Measurements from ENCODE around the gene GTF2IRD2. TPM values are rescaled to one million over a fixed set of nuclear protein-coding genes. Genes with fewer than 3 reads are reported as not detected.
"Not testable (repeated sequence)": the region's sequence is repeated elsewhere in the genome, so short reads cannot be mapped to it uniquely, and the experiment has no call there.

Gene GTF2IRD2
- total and polyA plus RNA-seq, 10 of the 15 experiments (the other 5 are each of a cell fraction or from before 2014, with no cell fraction given) = 2.9 to 16.6 (median 5.8) TPM

- H3K4me1 ChIP-seq (ENCODE audit: control insufficient read depth, insufficient read depth, low read length); ATAC-seq; H3K9me3 ChIP-seq (replicated peaks; ENCODE audit: control insufficient read depth, insufficient read depth, low read length); CTCF ChIA-PET; in situ Hi-C loops (cut with MboI); FAIRE-seq; RAD21 ChIA-PET (ENCODE audit: unreplicated experiment); H3K9ac ChIP-seq (ENCODE audit: control insufficient read depth, insufficient read depth, low read length); BruUV-seq (replicated peaks); H3K4me3 ChIP-seq; H4K20me1 ChIP-seq (ENCODE audit: control insufficient read depth, insufficient read depth); H3K79me2 ChIP-seq (ENCODE audit: control insufficient read depth, insufficient read depth, low read length); H3K36me3 ChIP-seq (ENCODE audit: control insufficient read depth in 2 of 2, insufficient read depth in 2 of 2, low read length in 1 of 2); DNase-seq (ENCODE audit: low read depth, low spot score); H2AFZ ChIP-seq (ENCODE audit: control insufficient read depth, low read depth, low read length); POLR2A ChIA-PET; H3K27me3 ChIP-seq (replicated peaks in 1 of 2; ENCODE audit: control insufficient read depth in 2 of 2, insufficient read depth in 2 of 2, low read length in 1 of 2); intact Hi-C loops (cut with micrococcal nuclease; ENCODE audit: unreplicated experiment); H3K27ac ChIP-seq (ENCODE audit: control insufficient read depth, insufficient read depth); H3K4me2 ChIP-seq (ENCODE audit: control insufficient read depth, insufficient read depth); SMC1A ChIA-PET (ENCODE audit: uncharacterized antibody, unreplicated experiment): not testable (repeated sequence)
- 97% methylated on average over 7 of the region's 17 CpGs for WGBS (ENCODE audit: insufficient coverage, insufficient replicate concordance, low lambda C conversion rate, missing lambda C conversion rate)
Measured at GRCh38 chr7:74779053-74779452, 72.4 kb downstream of the GTF2IRD2 start.

- H4K20me1 ChIP-seq (ENCODE audit: control insufficient read depth, insufficient read depth); H3K27ac ChIP-seq (ENCODE audit: control insufficient read depth, insufficient read depth); H3K9me3 ChIP-seq (replicated peaks; ENCODE audit: control insufficient read depth, insufficient read depth, low read length); BruUV-seq (replicated peaks); CTCF ChIA-PET; SMC1A ChIA-PET (ENCODE audit: uncharacterized antibody, unreplicated experiment); RAD21 ChIA-PET (ENCODE audit: unreplicated experiment); FAIRE-seq; H3K9ac ChIP-seq (ENCODE audit: control insufficient read depth, insufficient read depth, low read length); POLR2A ChIA-PET; H3K4me1 ChIP-seq (ENCODE audit: control insufficient read depth, insufficient read depth, low read length); H3K36me3 ChIP-seq (ENCODE audit: control insufficient read depth in 2 of 2, insufficient read depth in 2 of 2, low read length in 1 of 2); H2AFZ ChIP-seq (ENCODE audit: control insufficient read depth, low read depth, low read length); intact Hi-C loops (cut with micrococcal nuclease; ENCODE audit: unreplicated experiment); H3K4me2 ChIP-seq (ENCODE audit: control insufficient read depth, insufficient read depth); in situ Hi-C loops (cut with MboI); H3K27me3 ChIP-seq (replicated peaks in 1 of 2; ENCODE audit: control insufficient read depth in 2 of 2, insufficient read depth in 2 of 2, low read length in 1 of 2); DNase-seq (ENCODE audit: low read depth, low spot score); H3K4me3 ChIP-seq; H3K79me2 ChIP-seq (ENCODE audit: control insufficient read depth, insufficient read depth, low read length): not testable (repeated sequence)
- no CpG with 5 or more reads among the region's 6 CpGs for WGBS (ENCODE audit: insufficient coverage, insufficient replicate concordance, low lambda C conversion rate, missing lambda C conversion rate)
- ATAC-seq = peak; percentile 59
Measured at GRCh38 chr7:74775111-74775510, 76.3 kb downstream of the GTF2IRD2 start.

- POLR2A ChIA-PET; H3K79me2 ChIP-seq (ENCODE audit: control insufficient read depth, insufficient read depth, low read length); H3K27me3 ChIP-seq (replicated peaks in 1 of 2; ENCODE audit: control insufficient read depth in 2 of 2, insufficient read depth in 2 of 2, low read length in 1 of 2); H3K9ac ChIP-seq (ENCODE audit: control insufficient read depth, insufficient read depth, low read length); H3K4me2 ChIP-seq (ENCODE audit: control insufficient read depth, insufficient read depth); FAIRE-seq; BruUV-seq (replicated peaks); RAD21 ChIA-PET (ENCODE audit: unreplicated experiment); DNase-seq (ENCODE audit: low read depth, low spot score); SMC1A ChIA-PET (ENCODE audit: uncharacterized antibody, unreplicated experiment); H2AFZ ChIP-seq (ENCODE audit: control insufficient read depth, low read depth, low read length); H3K27ac ChIP-seq (ENCODE audit: control insufficient read depth, insufficient read depth); H3K36me3 ChIP-seq (ENCODE audit: control insufficient read depth in 2 of 2, insufficient read depth in 2 of 2, low read length in 1 of 2); H3K4me3 ChIP-seq; CTCF ChIA-PET; H4K20me1 ChIP-seq (ENCODE audit: control insufficient read depth, insufficient read depth); H3K4me1 ChIP-seq (ENCODE audit: control insufficient read depth, insufficient read depth, low read length); in situ Hi-C loops (cut with MboI); intact Hi-C loops (cut with micrococcal nuclease; ENCODE audit: unreplicated experiment); H3K9me3 ChIP-seq (replicated peaks; ENCODE audit: control insufficient read depth, insufficient read depth, low read length): not testable (repeated sequence)
- no CpG with 5 or more reads among the region's 21 CpGs for whole genome bisulfite sequencing (ENCODE audit: insufficient coverage, insufficient replicate concordance, low lambda C conversion rate, missing lambda C conversion rate)
- peak; percentile 89 for ATAC-seq
Measured at GRCh38 chr7:74773760-74774750, 77.3 kb downstream of the GTF2IRD2 start, which contains the start of gene NCF1. NCF1 (plus strand) TSS chr7:74774011; CDS start chr7:74774032, 21 bp downstream.

GRCh38 chr7:74772093-74772492 is 79.3 kb downstream of the GTF2IRD2 start:
- H2AFZ ChIP-seq (ENCODE audit: control insufficient read depth, low read depth, low read length); H3K4me2 ChIP-seq (ENCODE audit: control insufficient read depth, insufficient read depth); RAD21 ChIA-PET (ENCODE audit: unreplicated experiment); H3K4me1 ChIP-seq (ENCODE audit: control insufficient read depth, insufficient read depth, low read length); SMC1A ChIA-PET (ENCODE audit: uncharacterized antibody, unreplicated experiment); H3K27ac ChIP-seq (ENCODE audit: control insufficient read depth, insufficient read depth); intact Hi-C loops (cut with micrococcal nuclease; ENCODE audit: unreplicated experiment); H3K27me3 ChIP-seq (replicated peaks in 1 of 2; ENCODE audit: control insufficient read depth in 2 of 2, insufficient read depth in 2 of 2, low read length in 1 of 2); H3K4me3 ChIP-seq; POLR2A ChIA-PET; CTCF ChIA-PET; H3K9me3 ChIP-seq (replicated peaks; ENCODE audit: control insufficient read depth, insufficient read depth, low read length); ATAC-seq; in situ Hi-C loops (cut with MboI); H4K20me1 ChIP-seq (ENCODE audit: control insufficient read depth, insufficient read depth); BruUV-seq (replicated peaks); H3K79me2 ChIP-seq (ENCODE audit: control insufficient read depth, insufficient read depth, low read length); H3K9ac ChIP-seq (ENCODE audit: control insufficient read depth, insufficient read depth, low read length); DNase-seq (ENCODE audit: low read depth, low spot score); FAIRE-seq; H3K36me3 ChIP-seq (ENCODE audit: control insufficient read depth in 2 of 2, insufficient read depth in 2 of 2, low read length in 1 of 2): not testable (repeated sequence)
- 97% methylated on average over 5 of the region's 6 CpGs for WGBS (ENCODE audit: insufficient coverage, insufficient replicate concordance, low lambda C conversion rate, missing lambda C conversion rate)

All from GM12878 (cell line).